Measurements from ENCODE around the gene COG5.

GRCh38 chr7:107345898-107346297 is 217.8 kb downstream of the COG5 start:
- TF ChIP-seq ARNTL (CRISPR knock-in tag; IDR thresholded peaks at IDR 0.05; ENCODE audit: borderline replicate concordance, low read depth) (no peak), CSDC2 (CRISPR knock-in tag; IDR thresholded peaks at IDR 0.05) (no peak), RARB (CRISPR knock-in tag; IDR thresholded peaks at IDR 0.05) (no peak), CREB5 (CRISPR knock-in tag; IDR thresholded peaks at IDR 0.05; ENCODE audit: low read depth) (no peak), POU6F1 (CRISPR knock-in tag; IDR thresholded peaks at IDR 0.05; ENCODE audit: borderline replicate concordance, low read depth) (no peak), ESRRG (CRISPR knock-in tag; IDR thresholded peaks at IDR 0.05) (no peak), TCF4 (CRISPR knock-in tag; IDR thresholded peaks at IDR 0.05; ENCODE audit: borderline replicate concordance) (no peak)
